ENCODE measurements around the gene BRK1. TPM values are rescaled to one million over a fixed set of nuclear protein-coding genes. Genes with fewer than 3 reads are reported as not detected.
A peak's percentile ranks its signal among the peaks of the same experiment; 100 is the strongest.

Gene BRK1
- total RNA-seq, 1 donor from 2014 or later, result 133 TPM

GRCh38 chr3:10108091-10108490, 7.4 kb upstream of the BRK1 start, which contains the start of gene FANCD2OS:
Gene FANCD2OS, minus strand, starts transcription at chr3:10108255. Its CDS starts 3,481 bp downstream, at chr3:10104774.
- Histone ChIP-seq H3K4me3 (no peak within 1 kb of the TSS), H3K27ac (no peak within 1 kb of the TSS), H3K27me3 (no peaks in the 10 kb centered on the region), H3F3A (ENCODE audit: low read depth) (no peaks in the 10 kb centered on the region), H3K4me1 (no peaks in the 10 kb centered on the region), H3K36me3 (no peaks in the 10 kb centered on the region), H3K9me3 (ENCODE audit: low read depth) (no peaks in the 10 kb centered on the region), H3K79me2 (ENCODE audit: low read depth) (no peaks in the 10 kb centered on the region), H3K4me2 (no peak within 1 kb of the TSS), H2AFZ (replicated peaks) (no peak within 1 kb of the TSS), H4K20me1 (ENCODE audit: low read depth) (no peaks in the 10 kb centered on the region), H3K9ac (no peak within 1 kb of the TSS)
- H3K27ac Mint-ChIP-seq, result no peak within 1 kb of the TSS
- H3K36me3 Mint-ChIP-seq, result peaks cover 3% of the 10 kb centered on the region
- peaks cover 3% of the 10 kb centered on the region for H3K27me3 Mint-ChIP-seq (ENCODE audit: insufficient read depth, low read depth)
- no peaks in the 10 kb centered on the region for H3K4me1 Mint-ChIP-seq
- TF ChIP-seq EZH2phosphoT487 (IDR thresholded peaks at IDR 0.05), result no peak
- no peak for TF ChIP-seq EZH2 (IDR thresholded peaks at IDR 0.05)
- TF ChIP-seq, protein P1, sequence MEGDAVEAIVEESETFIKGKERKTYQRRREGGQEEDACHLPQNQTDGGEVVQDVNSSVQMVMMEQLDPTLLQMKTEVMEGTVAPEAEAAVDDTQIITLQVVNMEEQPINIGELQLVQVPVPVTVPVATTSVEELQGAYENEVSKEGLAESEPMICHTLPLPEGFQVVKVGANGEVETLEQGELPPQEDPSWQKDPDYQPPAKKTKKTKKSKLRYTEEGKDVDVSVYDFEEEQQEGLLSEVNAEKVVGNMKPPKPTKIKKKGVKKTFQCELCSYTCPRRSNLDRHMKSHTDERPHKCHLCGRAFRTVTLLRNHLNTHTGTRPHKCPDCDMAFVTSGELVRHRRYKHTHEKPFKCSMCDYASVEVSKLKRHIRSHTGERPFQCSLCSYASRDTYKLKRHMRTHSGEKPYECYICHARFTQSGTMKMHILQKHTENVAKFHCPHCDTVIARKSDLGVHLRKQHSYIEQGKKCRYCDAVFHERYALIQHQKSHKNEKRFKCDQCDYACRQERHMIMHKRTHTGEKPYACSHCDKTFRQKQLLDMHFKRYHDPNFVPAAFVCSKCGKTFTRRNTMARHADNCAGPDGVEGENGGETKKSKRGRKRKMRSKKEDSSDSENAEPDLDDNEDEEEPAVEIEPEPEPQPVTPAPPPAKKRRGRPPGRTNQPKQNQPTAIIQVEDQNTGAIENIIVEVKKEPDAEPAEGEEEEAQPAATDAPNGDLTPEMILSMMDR (IDR thresholded peaks at IDR 0.05), result no peak
- peak within 1 kb of the TSS; percentile 33 for H3K4me3 Mint-ChIP-seq
- H3K9me3 Mint-ChIP-seq, result no peaks in the 10 kb centered on the region
- DNase-seq (ENCODE audit: low spot score), result no peak

DNA sequence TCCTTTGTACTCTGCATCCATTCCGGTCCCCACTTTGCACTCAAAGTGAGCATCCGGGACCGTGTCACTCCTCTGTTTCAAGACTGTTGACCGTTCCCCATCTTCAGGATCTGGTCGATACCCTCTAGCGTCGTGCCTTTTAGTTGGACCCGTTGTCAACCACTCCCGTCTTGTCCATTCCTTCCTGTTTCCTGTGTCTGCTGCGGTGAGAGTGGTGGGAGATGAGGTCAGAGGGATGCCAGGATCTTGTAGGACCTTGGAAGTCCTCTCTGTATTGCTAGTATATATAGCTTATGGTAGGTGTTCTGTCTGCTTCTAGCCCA, 624 bp downstream of the BRK1 start:
- Histone ChIP-seq H3K9me3 (ENCODE audit: low read depth) (no peaks in the 10 kb centered on the region), H4K20me1 (ENCODE audit: low read depth) (peaks cover 18% of the 10 kb centered on the region), H3K27ac (no peak overlapping the region), H3K4me2 (peak overlapping the region; percentile 92), H3K36me3 (no peaks in the 10 kb centered on the region), H3K4me3 (peak overlapping the region; percentile 93), H3K79me2 (ENCODE audit: low read depth) (peaks cover 54% of the 10 kb centered on the region), H3F3A (ENCODE audit: low read depth) (no peaks in the 10 kb centered on the region), H3K9ac (peak overlapping the region; percentile 86), H2AFZ (replicated peaks) (peak overlapping the region; percentile 94), H3K4me1 (peaks cover 6% of the 10 kb centered on the region), H3K27me3 (no peaks in the 10 kb centered on the region)
- TF ChIP-seq EZH2phosphoT487 (IDR thresholded peaks at IDR 0.05) (no peak), EZH2 (IDR thresholded peaks at IDR 0.05) (no peak)
- TF ChIP-seq, protein P1 (IDR thresholded peaks at IDR 0.05), result no peak
- H3K36me3 Mint-ChIP-seq, result no peaks in the 10 kb centered on the region
- peak overlapping the region; percentile 96 for H3K27ac Mint-ChIP-seq
- H3K4me3 Mint-ChIP-seq, result peak overlapping the region; percentile 100
- no peak for DNase-seq (ENCODE audit: low spot score)
- H3K4me1 Mint-ChIP-seq, result peaks cover 17% of the 10 kb centered on the region
- peaks cover 4% of the 10 kb centered on the region for H3K27me3 Mint-ChIP-seq (ENCODE audit: insufficient read depth, low read depth)
- no peaks in the 10 kb centered on the region for H3K9me3 Mint-ChIP-seq

GRCh38 chr3:10116928-10117327, 1.5 kb downstream of the BRK1 start:
- H3K4me3 ChIP-seq, result peak overlapping the region; percentile 93
- no peak for DNase-seq (ENCODE audit: low spot score)
- peak overlapping the region; percentile 92 for H3K4me2 ChIP-seq

More at GRCh38 chr3:10116928-10117327, 1.5 kb downstream of the BRK1 start:
- H3K27ac Mint-ChIP-seq, result no peak overlapping the region
- Histone ChIP-seq H3F3A (ENCODE audit: low read depth) (no peaks in the 10 kb centered on the region), H3K27ac (no peak overlapping the region), H3K9me3 (ENCODE audit: low read depth) (no peaks in the 10 kb centered on the region), H3K4me1 (peaks cover 6% of the 10 kb centered on the region), H3K9ac (no peak overlapping the region), H3K36me3 (no peaks in the 10 kb centered on the region), H3K27me3 (no peaks in the 10 kb centered on the region), H4K20me1 (ENCODE audit: low read depth) (peaks cover 21% of the 10 kb centered on the region), H3K79me2 (ENCODE audit: low read depth) (peaks cover 59% of the 10 kb centered on the region), H2AFZ (replicated peaks) (no peak overlapping the region)
- no peaks in the 10 kb centered on the region for H3K9me3 Mint-ChIP-seq
- peaks cover 17% of the 10 kb centered on the region for H3K4me1 Mint-ChIP-seq
- TF ChIP-seq, protein P1 (IDR thresholded peaks at IDR 0.05), result no peak
- TF ChIP-seq EZH2 (IDR thresholded peaks at IDR 0.05) (no peak), EZH2phosphoT487 (IDR thresholded peaks at IDR 0.05) (no peak)
- no peaks in the 10 kb centered on the region for H3K36me3 Mint-ChIP-seq
- H3K4me3 Mint-ChIP-seq, result peak overlapping the region; percentile 100
- peaks cover 3% of the 10 kb centered on the region for H3K27me3 Mint-ChIP-seq (ENCODE audit: insufficient read depth, low read depth)

All from neural progenitor cell (in vitro differentiated cells).